NCI-H187 (cell line): ENCODE measurements around the gene CADM1.
A peak's percentile ranks its signal among the peaks of the same experiment; 100 is the strongest.

Experiments used
- DNase-seq, 2 experiments: peaks; one replicate each; lab custom pipeline; 2025; lab: John Stamatoyannopoulos, UW

CADM1 gene

GRCh38 chr11:115182282-115182955 is 321.8 kb downstream of the CADM1 start:
- no peak for DNase-seq

DNA sequence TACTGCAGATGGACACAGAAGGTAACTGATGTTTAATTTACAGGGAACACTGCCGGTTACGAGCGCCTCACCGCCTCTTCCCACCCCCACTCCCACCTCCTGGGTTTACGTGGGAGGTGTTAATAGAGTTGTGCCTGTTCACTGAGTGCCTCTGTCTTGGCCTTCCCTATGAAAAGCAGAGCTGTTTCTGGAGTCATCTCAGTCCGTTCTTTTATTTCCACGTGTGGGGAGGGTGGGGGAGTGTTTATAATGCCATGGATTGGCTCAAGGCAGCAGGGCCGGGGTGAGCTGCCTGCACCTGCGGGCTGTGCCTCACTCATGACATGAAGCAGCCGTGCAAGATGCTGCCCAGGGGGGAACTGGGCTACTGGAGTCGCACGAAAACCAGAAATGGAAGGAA is 322.7 kb downstream of the CADM1 start:
- peak in 1 of 2 experiments; percentile 22 for DNase-seq

GRCh38 chr11:115180272-115180671 is 323.9 kb downstream of the CADM1 start:
- no peak for DNase-seq

- DNase-seq, result no peak
Measured at GRCh38 chr11:115179636-115180035, 324.6 kb downstream of the CADM1 start.

DNA sequence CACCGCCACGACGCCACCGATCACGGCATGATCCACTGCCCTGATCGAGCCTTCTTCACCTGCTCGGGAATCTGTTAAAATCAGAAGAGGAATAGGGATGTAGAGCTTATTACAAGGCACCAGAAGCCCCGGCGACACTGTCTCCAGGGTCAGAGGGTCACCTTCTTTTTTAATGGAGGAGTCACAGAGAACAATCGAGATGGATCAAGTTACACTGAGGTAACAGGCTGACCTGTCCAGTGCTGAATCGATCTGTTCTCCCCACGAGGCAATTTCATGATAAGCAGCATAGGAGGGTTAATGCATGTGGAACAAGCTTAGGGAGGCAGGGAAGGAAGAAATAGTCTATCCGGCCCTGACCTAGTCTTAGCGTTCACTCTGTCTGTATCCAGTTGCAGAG is 325.5 kb downstream of the CADM1 start:
- DNase-seq, result no peak

DNA sequence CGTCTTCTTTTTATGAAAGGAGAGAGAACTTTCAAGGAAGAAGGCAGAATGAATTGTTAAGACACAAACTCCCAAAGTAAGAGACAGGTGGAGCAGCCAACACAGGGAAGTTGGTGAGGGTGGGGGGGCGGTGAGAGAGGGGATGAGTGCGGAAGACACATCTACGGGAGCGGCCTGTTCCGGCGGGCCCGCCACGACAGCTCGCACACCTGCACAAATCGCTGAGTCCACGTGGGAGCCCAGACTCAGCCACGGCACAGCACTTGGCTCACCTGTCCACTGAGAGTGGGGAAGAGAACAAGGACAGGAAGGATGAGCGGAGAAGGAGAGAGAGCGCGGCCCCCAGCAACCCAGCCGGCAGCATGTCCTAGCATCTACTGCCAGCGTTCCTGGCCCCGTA is 331.1 kb downstream of the CADM1 start:
- no peak for DNase-seq

DNA sequence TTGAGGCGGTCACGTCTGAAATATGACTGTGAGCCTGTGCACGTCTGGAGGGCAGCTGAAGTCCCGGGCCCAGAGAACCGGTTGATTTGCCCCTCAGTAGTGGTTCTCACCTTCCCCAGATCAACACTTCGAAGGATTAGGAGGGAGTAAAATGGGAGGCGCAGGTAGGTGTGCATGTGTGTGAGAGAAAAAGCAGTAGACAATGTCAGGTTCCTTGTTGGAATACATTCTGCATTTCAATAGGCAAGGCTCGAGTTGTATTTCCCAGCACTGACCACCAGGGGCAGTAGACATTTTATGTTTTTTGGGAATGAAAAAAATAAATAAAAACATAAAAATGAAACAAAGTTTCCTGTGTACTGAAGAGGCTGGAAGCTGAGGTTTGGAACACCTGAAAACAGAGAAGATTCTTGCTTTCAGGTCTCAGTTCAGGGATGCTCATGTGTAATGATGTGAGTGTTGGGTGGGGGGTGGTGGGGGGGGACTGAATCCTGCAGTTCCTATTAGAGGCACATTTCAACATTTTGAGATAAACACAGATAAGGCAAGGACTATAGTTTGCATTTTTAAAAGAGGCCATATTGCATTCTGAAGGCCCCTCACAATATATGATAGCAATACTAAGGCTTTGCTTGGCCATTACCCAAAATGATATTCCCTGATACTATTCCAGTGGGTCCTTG is 333.9 kb downstream of the CADM1 start:
- DNase-seq, result no peak

- DNase-seq, result no peak
Measured at GRCh38 chr11:115169251-115169650, 335.0 kb downstream of the CADM1 start.

GRCh38 chr11:115168686-115169085 is 335.5 kb downstream of the CADM1 start:
- no peak for DNase-seq

- DNase-seq, result no peak
Measured at GRCh38 chr11:115168229-115168671, 336.0 kb downstream of the CADM1 start.

GRCh38 chr11:115167456-115167855 is 336.8 kb downstream of the CADM1 start:
- no peak for DNase-seq

DNA sequence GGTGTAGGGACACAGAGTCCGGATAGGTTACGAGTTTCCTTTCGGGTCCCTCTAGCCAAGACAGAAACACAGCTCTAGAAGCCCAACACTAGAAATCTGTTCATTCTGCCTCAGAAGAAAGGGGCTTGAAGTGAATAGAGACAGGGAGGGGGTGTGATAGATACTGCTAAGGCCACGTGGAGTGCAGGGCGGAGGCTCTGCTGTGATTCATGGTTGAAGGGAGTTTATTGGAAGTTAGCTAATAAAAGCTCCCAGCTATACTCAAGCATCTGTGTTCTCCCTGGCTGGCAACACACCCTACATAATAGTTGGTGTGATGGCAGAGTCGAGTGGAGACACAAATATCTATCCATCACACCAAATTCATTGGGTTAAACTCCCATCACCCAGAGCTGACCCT is 337.4 kb downstream of the CADM1 start:
- no peak for DNase-seq

DNA sequence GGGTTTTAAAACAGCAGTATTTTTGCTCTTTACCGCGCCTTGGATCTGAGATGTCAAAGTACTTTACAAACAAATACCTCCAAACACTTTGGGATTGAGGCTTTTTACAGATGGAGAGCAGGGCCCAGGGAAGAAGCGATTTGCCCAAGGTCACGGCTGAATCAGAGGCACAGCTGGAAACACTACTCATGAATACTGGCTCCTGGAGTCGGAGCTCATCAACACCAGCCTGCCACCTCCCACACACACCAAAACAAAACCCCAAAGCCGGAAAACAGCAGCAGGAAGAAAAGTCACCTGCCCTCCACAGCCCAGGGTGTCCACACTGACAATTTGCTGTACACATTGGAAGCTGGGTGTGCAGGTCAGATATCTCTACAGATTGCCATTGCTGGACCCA is 339.4 kb downstream of the CADM1 start:
- DNase-seq, result no peak

DNA sequence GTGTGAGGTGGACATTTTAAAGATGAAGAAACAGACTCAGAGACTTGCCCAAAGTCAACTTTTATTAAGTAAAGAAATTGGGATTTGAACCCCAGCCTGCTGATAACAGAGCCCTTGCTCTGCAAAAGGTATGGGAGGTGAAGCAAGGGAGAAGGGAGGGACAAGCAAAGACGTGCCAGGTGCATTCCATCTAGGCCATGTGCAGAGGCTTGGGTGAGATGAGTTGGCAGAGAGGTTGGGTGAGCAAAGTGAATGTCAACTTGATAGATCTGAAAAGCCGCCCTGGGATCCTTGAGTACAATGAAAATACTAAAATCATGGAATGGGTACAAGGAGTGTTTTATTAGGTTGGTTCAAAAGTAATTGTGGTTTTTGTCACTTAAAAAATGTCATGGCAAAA is 341.3 kb downstream of the CADM1 start:
- DNase-seq, result no peak

DNA sequence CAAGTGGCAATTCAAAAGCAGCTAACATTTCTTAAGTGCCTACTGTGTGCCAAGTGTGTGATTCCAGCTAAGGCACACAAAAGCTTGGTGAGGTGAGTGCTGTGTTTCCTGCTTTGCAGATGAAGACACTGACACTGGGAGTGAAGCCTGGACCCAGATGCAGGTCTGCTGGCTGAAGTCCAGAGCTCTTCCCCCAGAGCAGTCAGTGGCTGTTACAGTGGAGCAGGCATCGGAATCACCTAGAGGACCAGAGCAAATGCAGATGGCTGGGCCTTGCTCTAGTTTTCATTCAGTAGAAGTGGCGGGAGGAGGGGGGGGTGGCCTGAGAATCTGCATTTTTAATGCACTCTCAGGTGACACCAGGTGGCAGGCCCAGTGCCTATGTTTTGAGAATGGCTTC is 342.3 kb downstream of the CADM1 start:
- no peak for DNase-seq

DNA sequence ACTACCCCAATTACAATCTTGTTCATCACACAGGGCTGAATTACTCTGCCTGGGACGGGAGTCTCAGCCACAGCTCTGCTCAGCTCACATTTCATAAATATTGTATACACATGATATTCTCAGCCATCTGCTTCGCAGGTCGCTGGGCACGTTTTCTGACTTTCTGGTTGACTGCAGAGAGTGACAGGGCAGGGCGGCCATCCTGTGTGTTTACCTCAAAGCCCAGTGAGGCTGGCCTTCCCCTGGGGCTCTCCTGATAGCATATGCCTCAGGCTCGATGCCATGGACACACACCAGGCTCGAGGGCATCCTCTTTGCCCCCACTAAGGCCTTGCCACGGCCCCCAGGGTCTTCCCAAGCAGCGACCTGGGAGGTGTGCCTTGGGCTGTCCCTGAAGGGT is 345.0 kb downstream of the CADM1 start:
- DNase-seq, result peak in 1 of 2 experiments; percentile 22

DNA sequence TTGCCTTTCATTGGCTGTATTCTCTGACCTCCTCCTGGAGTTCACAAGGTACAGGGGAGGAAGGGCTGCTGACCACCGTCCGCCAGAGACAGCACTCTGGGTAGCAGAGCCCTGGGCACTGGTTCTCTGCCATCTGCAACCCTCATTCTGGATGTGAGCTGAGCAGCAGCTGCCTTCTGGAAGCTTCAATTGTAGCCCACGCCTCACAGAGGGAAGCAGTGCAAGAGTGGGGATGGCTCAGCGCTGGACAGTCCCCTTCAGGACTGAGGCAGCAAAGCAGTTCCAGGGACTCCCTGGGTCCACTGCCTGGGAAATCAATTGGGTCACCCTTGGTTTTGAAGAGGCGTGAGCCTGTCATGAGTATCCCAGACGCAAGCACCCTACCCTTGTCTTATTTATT is 346.2 kb downstream of the CADM1 start:
- no peak for DNase-seq

GRCh38 chr11:115157247-115157646 is 347.0 kb downstream of the CADM1 start:
- DNase-seq, result no peak

DNA sequence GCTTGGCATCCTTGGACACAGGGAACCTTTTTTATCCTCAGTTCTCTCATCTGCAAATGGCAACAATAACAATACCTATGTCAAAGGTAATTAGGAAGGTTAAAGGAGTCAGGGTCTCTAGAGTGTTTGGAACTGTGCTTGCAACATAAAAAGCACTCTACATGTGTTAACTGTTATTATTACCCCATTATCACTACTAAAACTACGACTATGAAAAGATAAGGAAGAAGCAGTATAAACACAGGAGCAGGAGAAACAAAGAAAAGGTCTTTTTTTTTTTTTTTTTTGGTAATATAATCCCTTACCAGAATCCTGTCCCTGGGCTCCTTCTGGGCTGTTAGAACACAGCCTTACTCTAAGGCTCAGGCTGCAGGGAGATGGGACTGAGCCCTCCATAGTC is 348.2 kb downstream of the CADM1 start:
- no peak for DNase-seq

- no peak for DNase-seq
Measured at GRCh38 chr11:115155320-115155719, 348.9 kb downstream of the CADM1 start.

DNA sequence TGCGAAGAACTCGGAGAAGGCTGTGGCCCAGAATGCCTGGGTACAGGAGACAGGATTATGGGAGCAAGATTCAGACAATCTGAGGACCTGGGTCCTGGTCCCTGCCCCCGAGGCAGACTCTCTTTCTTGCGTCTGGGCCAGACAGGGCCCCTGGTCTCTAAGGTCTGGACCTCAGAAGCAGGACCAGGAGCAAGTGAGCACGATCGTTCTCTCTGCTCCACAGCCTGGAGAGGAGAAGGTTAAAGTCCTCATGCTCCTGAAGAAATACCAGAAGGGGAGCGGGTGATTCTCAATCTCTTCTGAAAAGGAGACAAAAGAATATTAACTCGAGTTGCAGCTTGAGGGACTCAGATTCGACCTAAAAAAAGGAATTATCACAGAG is 349.9 kb downstream of the CADM1 start:
- no peak for DNase-seq

DNA sequence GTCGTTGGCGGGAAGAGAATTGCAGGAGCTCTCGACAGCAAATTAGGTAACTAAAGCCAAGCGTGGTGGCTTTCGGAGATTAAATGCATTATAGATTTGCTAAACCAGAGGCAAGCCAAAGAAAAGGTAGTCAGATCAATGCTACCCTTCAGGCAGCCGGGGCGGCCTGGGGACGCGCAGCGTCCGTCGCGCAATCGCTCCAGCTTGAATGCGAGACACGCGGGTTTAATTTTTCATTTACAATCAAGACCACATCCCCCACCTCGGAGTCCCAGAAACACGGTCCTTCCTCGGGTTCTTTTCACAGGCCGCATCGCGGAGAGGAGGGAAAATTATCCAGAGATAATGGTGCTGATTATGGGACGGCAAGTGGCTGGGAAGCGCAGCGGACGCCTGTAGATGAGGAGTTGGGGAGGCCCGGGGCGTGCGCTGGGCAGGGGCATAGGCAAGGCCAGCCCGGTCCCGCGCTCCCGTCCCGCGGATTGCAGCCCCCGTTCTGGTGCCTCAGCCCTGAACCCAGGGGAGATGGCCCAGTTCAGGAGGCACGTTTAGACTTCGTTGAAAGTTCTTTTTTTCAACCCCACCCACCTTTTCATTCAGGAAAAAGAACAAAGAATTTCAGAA is 350.4 kb downstream of the CADM1 start:
- no peak for DNase-seq

DNA sequence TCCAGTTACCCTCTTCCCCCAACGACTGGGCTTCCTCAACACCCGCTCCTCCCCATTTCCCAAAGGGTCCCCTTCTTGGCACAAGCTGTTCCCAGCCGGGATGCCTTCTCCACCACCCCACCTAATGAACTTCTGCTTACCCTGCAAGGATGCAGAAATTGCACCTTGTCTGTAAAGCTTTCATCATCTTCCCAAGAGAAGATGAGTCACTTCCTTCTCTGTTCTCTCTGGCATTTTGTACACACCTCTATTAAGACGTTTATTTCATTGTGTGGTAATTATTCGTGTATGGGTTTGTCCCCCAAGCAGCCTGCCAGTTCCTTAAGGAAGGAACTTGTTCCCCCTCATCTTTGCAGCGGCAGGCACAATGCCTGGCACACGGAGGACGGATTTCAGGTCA is 351.1 kb downstream of the CADM1 start:
- no peak for DNase-seq
